Measurements from ENCODE around the gene SP100. TPM values are rescaled to one million over a fixed set of nuclear protein-coding genes. Genes with fewer than 3 reads are reported as not detected.
"Not testable (repeated sequence)": the region's sequence is repeated elsewhere in the genome, so short reads cannot be mapped to it uniquely, and the experiment has no call there.

The SP100 gene
- total and polyA plus RNA-seq, 2 of the 13 experiments (the other 11 are each of a cell fraction or from before 2014, with no cell fraction given) = 12.6 to 16.5 TPM

DNA sequence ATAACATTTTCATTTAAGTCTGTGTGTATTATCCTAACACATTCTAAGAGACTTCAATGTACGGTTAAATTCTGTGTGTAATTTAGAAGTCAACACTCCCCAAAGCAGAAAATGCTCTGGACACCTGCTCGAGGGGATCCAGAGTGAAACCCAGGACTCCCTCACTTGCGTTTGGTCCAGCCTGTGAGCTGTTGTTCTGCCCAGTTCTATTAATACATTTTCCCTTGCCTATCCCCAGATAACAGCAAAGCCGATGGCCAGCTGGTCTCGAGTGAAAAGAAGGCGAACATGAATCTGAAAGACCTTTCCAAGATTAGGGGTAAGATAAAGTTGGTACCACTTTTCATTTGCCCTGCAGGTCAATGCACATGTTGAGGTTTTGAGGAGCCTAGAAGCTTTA lies 31.0 kb upstream of the SP100 start (continued):
- TF ChIP-seq, protein P1, sequence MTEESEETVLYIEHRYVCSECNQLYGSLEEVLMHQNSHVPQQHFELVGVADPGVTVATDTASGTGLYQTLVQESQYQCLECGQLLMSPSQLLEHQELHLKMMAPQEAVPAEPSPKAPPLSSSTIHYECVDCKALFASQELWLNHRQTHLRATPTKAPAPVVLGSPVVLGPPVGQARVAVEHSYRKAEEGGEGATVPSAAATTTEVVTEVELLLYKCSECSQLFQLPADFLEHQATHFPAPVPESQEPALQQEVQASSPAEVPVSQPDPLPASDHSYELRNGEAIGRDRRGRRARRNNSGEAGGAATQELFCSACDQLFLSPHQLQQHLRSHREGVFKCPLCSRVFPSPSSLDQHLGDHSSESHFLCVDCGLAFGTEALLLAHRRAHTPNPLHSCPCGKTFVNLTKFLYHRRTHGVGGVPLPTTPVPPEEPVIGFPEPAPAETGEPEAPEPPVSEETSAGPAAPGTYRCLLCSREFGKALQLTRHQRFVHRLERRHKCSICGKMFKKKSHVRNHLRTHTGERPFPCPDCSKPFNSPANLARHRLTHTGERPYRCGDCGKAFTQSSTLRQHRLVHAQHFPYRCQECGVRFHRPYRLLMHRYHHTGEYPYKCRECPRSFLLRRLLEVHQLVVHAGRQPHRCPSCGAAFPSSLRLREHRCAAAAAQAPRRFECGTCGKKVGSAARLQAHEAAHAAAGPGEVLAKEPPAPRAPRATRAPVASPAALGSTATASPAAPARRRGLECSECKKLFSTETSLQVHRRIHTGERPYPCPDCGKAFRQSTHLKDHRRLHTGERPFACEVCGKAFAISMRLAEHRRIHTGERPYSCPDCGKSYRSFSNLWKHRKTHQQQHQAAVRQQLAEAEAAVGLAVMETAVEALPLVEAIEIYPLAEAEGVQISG (CRISPR knock-in tag; IDR thresholded peaks at IDR 0.05) = no peak
- TF ChIP-seq MZF1 (CRISPR knock-in tag; IDR thresholded peaks at IDR 0.05; ENCODE audit: borderline replicate concordance) = no peak
- TF ChIP-seq RFXAP (CRISPR knock-in tag; IDR thresholded peaks at IDR 0.05; ENCODE audit: borderline replicate concordance) = no peak
- TF ChIP-seq PPARG (CRISPR knock-in tag; conservative IDR thresholded peaks at IDR 0.05) = no peak
- TF ChIP-seq CCDC6 (CRISPR knock-in tag; IDR thresholded peaks at IDR 0.05) = no peak

DNA sequence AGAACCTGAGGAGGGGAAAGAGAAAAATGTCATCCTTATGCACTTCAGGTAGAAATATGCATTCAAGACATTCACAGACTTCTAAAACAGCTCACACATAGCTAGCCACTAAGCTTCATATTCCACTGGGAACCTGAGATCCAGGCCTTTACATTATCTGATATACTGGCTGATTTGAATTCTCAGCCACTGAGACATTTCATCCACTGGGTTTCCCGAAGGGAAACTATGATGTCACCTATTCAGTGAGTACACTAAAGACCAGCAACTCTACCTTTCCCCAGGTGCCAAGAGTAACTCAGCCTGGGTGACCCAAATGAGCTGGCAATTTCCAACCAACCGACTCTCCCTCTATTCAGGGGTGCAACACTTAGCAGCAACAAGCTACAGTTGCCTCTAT lies 21.7 kb upstream of the SP100 start:
- POLR2A ChIA-PET = no interaction called here
- peak; percentile 43 for TF ChIP-seq ATF7 (IDR thresholded peaks at IDR 0.05)
- TF ChIP-seq ATF7 (CRISPR knock-in tag; IDR thresholded peaks at IDR 0.05) = no peak
- TF ChIP-seq, protein P2, sequence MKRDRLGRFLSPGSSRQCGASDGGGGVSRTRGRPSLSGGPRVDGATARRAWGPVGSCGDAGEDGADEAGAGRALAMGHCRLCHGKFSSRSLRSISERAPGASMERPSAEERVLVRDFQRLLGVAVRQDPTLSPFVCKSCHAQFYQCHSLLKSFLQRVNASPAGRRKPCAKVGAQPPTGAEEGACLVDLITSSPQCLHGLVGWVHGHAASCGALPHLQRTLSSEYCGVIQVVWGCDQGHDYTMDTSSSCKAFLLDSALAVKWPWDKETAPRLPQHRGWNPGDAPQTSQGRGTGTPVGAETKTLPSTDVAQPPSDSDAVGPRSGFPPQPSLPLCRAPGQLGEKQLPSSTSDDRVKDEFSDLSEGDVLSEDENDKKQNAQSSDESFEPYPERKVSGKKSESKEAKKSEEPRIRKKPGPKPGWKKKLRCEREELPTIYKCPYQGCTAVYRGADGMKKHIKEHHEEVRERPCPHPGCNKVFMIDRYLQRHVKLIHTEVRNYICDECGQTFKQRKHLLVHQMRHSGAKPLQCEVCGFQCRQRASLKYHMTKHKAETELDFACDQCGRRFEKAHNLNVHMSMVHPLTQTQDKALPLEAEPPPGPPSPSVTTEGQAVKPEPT (CRISPR knock-in tag; IDR thresholded peaks at IDR 0.05; ENCODE audit: low read depth) = no peak
- Histone ChIP-seq H3K27me3 (ENCODE audit: control insufficient read depth in 1 of 2, insufficient read depth in 2 of 2, low read length in 2 of 2) (no peaks in the 10 kb centered on the region), H3K27ac (ENCODE audit: extremely low read length, insufficient read depth, low read length) (no peak overlapping the region), H2AFZ (ENCODE audit: low read length) (no peak overlapping the region), H3K4me3 (replicated peaks in 1 of 3; ENCODE audit: insufficient read depth in 1 of 3, low read depth in 2 of 3, low read length in 3 of 3) (no peak overlapping the region), H3K36me3 (replicated peaks in 1 of 2; ENCODE audit: control insufficient read depth in 1 of 2, insufficient read depth in 2 of 2, low read length in 2 of 2) (peaks cover under 1 to 2% of the 10 kb centered on the region in 2 experiments; a peak in 2 of 5 replicates), H3K9ac (ENCODE audit: insufficient read depth, low read depth, low read length) (no peak overlapping the region), H3K4me1 (ENCODE audit: insufficient read depth, low read length) (no peaks in the 10 kb centered on the region), H4K20me1 (ENCODE audit: insufficient read depth, low read length) (no peaks in the 10 kb centered on the region), H3K79me2 (ENCODE audit: insufficient read depth, low read length) (no peaks in the 10 kb centered on the region), H3K4me2 (ENCODE audit: low read depth, low read length) (no peak overlapping the region), H3K9me3 (ENCODE audit: low read length) (no peaks in the 10 kb centered on the region)
- intact Hi-C loops (cut with micrococcal nuclease; ENCODE audit: unreplicated experiment) (no loop called here), in situ Hi-C loops (cut with HindIII; ENCODE audit: extremely low pct_ligation_motif_present, low pct_unique_long_range_greater_than_20kb) (no loop called here)
- CTCF ChIA-PET (ENCODE audit: low intra/inter-chr PET ratio, low total read pairs) = no interaction called here
- DNase-seq (ENCODE audit: low spot score) (no peak), ATAC-seq (no peak), FAIRE-seq (no peak)
- WGBS (ENCODE audit: low lambda C conversion rate) = 84% methylated on average over 2 of the region's 2 CpGs
- BruUV-seq (replicated peaks) = no TSS peak

DNA sequence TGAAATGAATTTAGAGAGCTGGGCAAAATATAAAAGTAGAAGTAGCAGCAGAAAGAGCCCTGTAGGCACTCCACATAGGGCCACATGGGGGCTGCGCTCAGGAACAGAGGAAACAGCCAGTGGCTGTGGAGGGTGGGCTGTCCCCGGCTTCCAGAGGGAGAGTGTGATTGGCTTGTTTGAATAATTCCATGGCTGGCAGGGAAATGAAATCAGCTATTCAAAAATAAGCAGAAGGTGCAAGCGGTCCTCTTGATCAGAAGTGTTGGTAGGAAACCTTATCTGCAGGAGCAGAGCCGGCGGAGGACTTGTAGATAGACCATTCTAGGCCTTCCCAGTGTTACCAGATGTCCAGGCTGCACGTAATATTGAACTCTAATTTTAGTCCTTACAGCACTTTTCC lies 17.3 kb upstream of the SP100 start:
- H3K9me3 ChIP-seq (ENCODE audit: low read length); BruUV-seq (replicated peaks); FAIRE-seq; H2AFZ ChIP-seq (ENCODE audit: low read length); H3K27me3 ChIP-seq (ENCODE audit: control insufficient read depth in 1 of 2, insufficient read depth in 2 of 2, low read length in 2 of 2); H3K79me2 ChIP-seq (ENCODE audit: insufficient read depth, low read length); POLR2A ChIA-PET; H3K27ac ChIP-seq (ENCODE audit: extremely low read length, insufficient read depth, low read length); intact Hi-C loops (cut with micrococcal nuclease; ENCODE audit: unreplicated experiment); H3K4me1 ChIP-seq (ENCODE audit: insufficient read depth, low read length); H3K9ac ChIP-seq (ENCODE audit: insufficient read depth, low read depth, low read length); H3K4me2 ChIP-seq (ENCODE audit: low read depth, low read length); CTCF ChIA-PET (ENCODE audit: low intra/inter-chr PET ratio, low total read pairs); in situ Hi-C loops (cut with HindIII; ENCODE audit: extremely low pct_ligation_motif_present, low pct_unique_long_range_greater_than_20kb); ATAC-seq; H4K20me1 ChIP-seq (ENCODE audit: insufficient read depth, low read length); H3K4me3 ChIP-seq (replicated peaks in 1 of 3; ENCODE audit: insufficient read depth in 1 of 3, low read depth in 2 of 3, low read length in 3 of 3); H3K36me3 ChIP-seq (replicated peaks in 1 of 2; ENCODE audit: control insufficient read depth in 1 of 2, insufficient read depth in 2 of 2, low read length in 2 of 2); DNase-seq (ENCODE audit: low spot score): not testable (repeated sequence)
- 96% methylated on average over 6 of the region's 6 CpGs for WGBS (ENCODE audit: low lambda C conversion rate)

Data from HepG2 (cell line).